HG03159 (cell line): ENCODE measurements around the gene UGGT1.

Experiments used
- ATAC-seq: cut with Tn5 transposase; IDR thresholded peaks from one replicate; pipeline ENCODE4 v1.9.1; 2021; ENCODE audit warnings: mild to moderate bottlenecking, moderate library complexity; ENCODE audit not compliant: unreplicated experiment

Gene UGGT1

GRCh38 chr2:128214251-128214650 lies 123.3 kb downstream of the UGGT1 start:
- no peak for ATAC-seq

GRCh38 chr2:128214866-128215460 lies 124.0 kb downstream of the UGGT1 start:
- no peak for ATAC-seq

GRCh38 chr2:128215897-128216642 lies 125.1 kb downstream of the UGGT1 start:
- no peak for ATAC-seq

GRCh38 chr2:128217671-128218070 lies 126.7 kb downstream of the UGGT1 start:
- ATAC-seq = no peak

DNA sequence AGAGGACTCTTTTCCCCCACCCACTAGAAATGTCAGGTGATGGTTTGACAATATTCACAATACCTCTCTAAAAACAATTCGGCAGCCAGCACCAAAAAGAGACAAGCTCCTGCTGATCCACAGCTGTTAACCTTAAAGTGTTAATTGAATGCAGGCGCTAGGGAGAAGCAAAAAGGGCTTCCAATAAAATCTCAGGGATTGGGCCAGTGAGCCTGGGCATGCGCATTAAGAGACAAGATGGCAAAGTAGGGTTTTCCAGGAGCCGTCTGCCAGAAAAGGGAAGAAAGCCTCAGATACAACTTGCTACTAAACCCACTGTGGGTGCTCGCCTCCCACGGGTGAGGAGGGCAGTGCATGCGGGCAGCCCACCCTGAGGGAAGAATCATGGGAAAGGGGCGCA lies 128.9 kb downstream of the UGGT1 start:
- ATAC-seq = no peak

- no peak for ATAC-seq
Measured at GRCh38 chr2:128227862-128228261, 136.9 kb downstream of the UGGT1 start.

GRCh38 chr2:128228894-128229293 lies 137.9 kb downstream of the UGGT1 start:
- ATAC-seq = no peak

DNA sequence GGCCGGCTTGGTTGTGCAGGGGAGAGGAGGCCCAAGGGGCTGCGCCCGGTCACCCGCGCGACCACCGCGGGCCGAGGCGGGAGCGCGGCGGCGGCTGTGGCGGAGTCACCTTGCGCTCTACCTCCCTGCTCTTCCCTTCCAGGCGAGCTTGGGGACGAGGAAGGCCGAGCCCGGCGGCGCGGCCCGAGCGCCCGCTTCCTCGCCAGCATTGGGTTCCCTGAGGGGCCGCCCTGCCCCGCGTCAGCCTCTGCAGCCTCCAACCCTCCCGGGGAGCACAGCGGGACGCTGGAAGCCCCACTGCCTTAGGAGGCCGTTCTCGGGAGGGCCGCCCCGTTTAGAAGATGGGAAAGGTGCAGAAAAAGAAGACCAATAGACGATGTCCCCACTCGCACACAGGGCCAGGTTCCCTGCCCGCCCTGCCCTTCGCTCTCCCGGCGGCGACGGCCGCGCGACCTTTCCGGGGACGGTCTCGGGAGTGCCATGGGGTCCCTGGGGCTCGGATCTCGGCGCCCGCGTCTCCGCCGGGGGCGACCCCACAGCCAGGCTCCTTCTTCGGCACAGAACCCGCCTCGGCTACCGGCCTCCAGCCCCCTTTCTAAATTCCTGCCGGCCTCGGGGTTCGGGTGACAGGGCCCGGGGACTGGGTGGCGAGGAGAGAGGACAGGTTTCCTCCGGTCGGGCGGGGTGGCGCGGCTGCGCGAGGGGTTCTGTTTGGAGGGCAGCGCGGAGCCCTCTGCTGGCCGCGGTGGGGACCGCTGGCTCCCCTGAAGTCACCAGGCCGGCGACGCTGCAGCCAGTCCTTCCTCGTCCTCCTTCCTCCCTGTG lies 142.2 kb downstream of the UGGT1 start:
- peak; percentile 99 for ATAC-seq

DNA sequence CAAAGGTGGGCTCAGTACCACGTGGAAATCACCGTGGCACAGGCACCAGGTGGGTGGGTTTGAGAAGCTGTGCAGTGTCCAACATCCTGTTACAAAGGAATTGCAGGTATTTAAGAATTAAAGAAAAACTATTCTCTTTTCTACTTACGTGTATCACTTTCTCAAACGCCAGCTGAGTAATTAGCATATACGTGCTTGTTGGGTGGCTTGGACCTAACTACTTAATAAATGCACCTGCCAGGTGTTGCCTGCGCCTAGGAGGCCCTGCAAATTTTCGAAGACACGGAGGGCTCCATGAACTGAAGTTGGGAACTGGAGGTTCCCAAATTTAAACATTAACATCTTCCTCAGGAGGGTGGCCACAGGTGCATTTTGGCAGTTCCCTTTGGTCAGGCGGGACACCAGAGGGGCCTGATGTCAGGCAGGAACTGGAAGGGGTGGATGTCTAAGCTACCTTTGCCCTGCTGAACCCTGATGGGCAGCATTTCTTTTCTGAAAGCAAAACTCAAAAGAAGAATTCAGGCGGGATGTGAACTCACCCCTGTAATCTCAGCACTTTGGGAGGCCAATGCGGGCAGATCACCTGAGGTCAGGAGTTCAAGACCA lies 142.9 kb downstream of the UGGT1 start:
- ATAC-seq = no peak

DNA sequence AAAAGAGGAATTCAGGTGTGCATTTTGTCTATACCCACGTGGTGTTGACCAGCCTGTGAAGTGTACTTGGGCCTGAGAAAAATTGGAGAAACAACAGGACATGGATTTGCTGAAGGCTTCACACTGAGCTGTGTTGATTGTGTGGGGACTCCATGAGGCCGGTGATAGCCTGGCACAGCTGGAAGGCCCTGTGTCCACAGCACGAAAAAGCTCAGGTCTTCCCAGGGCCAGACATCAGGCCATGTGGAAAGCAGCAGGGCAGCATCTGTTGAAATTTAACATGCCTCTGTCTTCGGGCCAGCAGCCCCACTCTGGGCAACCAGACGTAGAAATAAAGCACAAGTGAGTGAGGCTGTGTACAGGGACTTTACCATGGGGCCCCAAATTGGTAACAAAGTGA lies 143.6 kb downstream of the UGGT1 start:
- ATAC-seq = no peak

GRCh38 chr2:128235581-128235980 lies 144.6 kb downstream of the UGGT1 start:
- no peak for ATAC-seq

GRCh38 chr2:128236491-128237035 lies 145.6 kb downstream of the UGGT1 start:
- no peak for ATAC-seq

DNA sequence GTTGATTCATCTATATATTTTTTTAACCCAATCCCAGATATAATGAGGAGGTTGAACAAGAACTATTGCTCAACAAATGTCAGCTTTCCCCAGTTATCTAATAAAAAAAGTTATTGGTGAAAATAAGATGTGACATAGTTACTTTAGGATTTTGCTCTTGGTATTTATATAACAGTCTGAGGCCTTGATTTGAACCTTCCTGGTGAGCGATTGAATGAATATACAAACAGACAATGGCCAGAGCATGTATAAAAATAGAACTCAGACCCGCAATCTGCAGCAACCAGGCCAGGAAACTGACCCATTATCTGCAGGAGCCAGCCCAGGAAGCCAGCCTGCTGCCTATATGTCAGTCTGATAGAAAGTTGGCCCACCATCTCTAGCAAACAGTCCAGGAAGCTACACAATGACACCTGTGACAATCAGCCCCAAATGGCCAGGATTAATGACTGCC lies 146.1 kb downstream of the UGGT1 start:
- no peak for ATAC-seq

- no peak for ATAC-seq
Measured at GRCh38 chr2:128237911-128238697, 147.1 kb downstream of the UGGT1 start.

DNA sequence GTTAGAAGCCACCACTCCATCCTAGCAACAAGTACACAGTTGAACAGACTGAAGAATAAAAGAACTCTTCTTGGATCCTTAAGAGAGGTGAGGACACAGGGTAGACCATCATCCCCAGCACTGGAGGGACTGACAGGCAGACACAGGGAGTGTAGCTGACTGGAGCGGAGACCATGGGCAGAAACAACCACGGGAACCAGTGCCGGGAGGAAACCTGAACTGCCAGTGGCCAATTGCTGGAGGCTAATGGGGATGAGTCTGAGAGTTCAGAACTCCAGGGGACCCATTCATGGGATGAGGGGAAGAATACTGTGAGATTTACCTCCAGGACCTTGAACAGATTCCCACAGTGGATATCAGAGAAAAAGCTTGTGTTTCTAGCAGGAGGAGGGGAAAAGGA lies 150.9 kb downstream of the UGGT1 start:
- ATAC-seq = no peak
